ENCODE results near the gene IQGAP2. TPM values are rescaled to one million over a fixed set of nuclear protein-coding genes. Genes with fewer than 3 reads are reported as not detected.
"Not testable (repeated sequence)": the region's sequence is repeated elsewhere in the genome, so short reads cannot be mapped to it uniquely, and the experiment has no call there.

The IQGAP2 gene
- total RNA-seq, 2 experiments from 2014 or later: 37.7 to 39.1 TPM

GRCh38 chr5:76733049-76733417, 329.9 kb downstream of the IQGAP2 start:
- ATAC-seq: peak; percentile 85

DNA sequence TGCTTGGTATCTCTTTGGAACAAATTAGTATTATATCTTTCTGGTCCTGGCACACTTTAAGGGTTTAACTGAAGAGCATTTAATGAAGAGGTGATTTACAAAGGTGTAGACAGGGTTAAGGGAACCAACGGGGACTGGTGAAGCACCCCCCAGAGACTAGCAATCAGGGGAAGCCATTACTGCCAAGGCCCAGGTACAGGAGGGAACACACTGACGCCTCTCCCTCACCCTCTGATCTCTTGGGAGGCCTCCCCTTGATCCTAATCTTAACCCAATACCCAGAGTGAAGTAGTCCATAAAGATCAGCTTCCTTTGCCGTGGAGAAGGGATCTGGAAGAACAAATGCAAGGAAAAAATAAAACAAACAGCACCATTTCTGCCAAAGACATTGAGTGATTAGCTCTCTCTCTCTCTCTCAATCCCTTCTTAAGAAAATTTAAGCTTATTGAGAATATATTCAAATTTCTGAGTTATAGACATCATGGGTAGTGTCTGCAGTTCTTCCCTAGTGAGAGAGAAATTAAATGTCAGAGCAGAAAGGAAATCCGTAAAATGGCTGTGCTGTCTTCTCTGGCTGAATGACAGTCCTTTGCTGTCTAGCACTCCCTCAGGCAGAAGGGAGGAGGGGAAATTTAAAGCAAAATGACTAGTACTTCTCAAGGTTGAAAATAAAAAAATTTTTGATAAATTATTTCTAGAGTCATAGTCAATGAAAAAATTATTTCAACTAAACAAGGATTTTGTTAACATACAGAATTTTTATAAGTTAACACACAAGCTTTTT, 332.9 kb downstream of the IQGAP2 start:
- ChIA-PET POLR2A (interaction anchor here (1.4 to 1.5 kb wide), 2 partner anchors 10 to 17 kb away, joined by 3 read pairs; no protein-coding TSS in a partner anchor), CTCF (interaction anchor here (1.0 to 2.9 kb wide), 5 partner anchors 13 to 134 kb away, joined by 3 to 15 read pairs (median 4); no protein-coding TSS in a partner anchor)
- H3K27me3 Mint-ChIP-seq: peaks cover 2% of the 10 kb centered on the region
- H3K27ac Mint-ChIP-seq: peak overlapping the region; percentile 73
- peaks cover 38% of the 10 kb centered on the region for H3K4me1 Mint-ChIP-seq (ENCODE audit: low read depth)
- DNase-seq: no peak
- TF ChIP-seq, protein P1, sequence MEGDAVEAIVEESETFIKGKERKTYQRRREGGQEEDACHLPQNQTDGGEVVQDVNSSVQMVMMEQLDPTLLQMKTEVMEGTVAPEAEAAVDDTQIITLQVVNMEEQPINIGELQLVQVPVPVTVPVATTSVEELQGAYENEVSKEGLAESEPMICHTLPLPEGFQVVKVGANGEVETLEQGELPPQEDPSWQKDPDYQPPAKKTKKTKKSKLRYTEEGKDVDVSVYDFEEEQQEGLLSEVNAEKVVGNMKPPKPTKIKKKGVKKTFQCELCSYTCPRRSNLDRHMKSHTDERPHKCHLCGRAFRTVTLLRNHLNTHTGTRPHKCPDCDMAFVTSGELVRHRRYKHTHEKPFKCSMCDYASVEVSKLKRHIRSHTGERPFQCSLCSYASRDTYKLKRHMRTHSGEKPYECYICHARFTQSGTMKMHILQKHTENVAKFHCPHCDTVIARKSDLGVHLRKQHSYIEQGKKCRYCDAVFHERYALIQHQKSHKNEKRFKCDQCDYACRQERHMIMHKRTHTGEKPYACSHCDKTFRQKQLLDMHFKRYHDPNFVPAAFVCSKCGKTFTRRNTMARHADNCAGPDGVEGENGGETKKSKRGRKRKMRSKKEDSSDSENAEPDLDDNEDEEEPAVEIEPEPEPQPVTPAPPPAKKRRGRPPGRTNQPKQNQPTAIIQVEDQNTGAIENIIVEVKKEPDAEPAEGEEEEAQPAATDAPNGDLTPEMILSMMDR (IDR thresholded peaks at IDR 0.05): no peak
- H3K4me3 Mint-ChIP-seq: no peak overlapping the region
- peaks cover under 1% of the 10 kb centered on the region for H3K36me3 Mint-ChIP-seq (ENCODE audit: low read depth)
- no peak for ATAC-seq
- intact Hi-C loops (cut with micrococcal nuclease): no loop called here
- H3K9me3 Mint-ChIP-seq: no peaks in the 10 kb centered on the region

More at GRCh38 chr5:76733049-76733417, 329.9 kb downstream of the IQGAP2 start:
- ChIA-PET CTCF (interaction anchor here (1.1 to 1.5 kb wide), 2 partner anchors 41 to 151 kb away, joined by 4 to 5 read pairs; no protein-coding TSS in a partner anchor), POLR2A (interaction anchor here (1.2 kb wide), 1 partner anchor 14 kb away, joined by 4 read pairs; no protein-coding TSS in a partner anchor)
- Mint-ChIP-seq H3K27ac (peak overlapping the region; percentile 69), H3K9me3 (peaks cover 17% of the 10 kb centered on the region), H3K4me1 (ENCODE audit: low read depth) (peaks cover 20% of the 10 kb centered on the region), H3K27me3 (peaks cover 2% of the 10 kb centered on the region), H3K4me3 (peak overlapping the region; percentile 44), H3K36me3 (ENCODE audit: low read depth) (peaks cover 18% of the 10 kb centered on the region)
- DNase-seq: peak; percentile 72
- intact Hi-C loops (cut with micrococcal nuclease): loop anchor here (5.0 kb wide), 1 partner anchor 34 kb away; no protein-coding TSS in a partner anchor
- TF ChIP-seq, protein P1 (IDR thresholded peaks at IDR 0.05): no peak

DNA sequence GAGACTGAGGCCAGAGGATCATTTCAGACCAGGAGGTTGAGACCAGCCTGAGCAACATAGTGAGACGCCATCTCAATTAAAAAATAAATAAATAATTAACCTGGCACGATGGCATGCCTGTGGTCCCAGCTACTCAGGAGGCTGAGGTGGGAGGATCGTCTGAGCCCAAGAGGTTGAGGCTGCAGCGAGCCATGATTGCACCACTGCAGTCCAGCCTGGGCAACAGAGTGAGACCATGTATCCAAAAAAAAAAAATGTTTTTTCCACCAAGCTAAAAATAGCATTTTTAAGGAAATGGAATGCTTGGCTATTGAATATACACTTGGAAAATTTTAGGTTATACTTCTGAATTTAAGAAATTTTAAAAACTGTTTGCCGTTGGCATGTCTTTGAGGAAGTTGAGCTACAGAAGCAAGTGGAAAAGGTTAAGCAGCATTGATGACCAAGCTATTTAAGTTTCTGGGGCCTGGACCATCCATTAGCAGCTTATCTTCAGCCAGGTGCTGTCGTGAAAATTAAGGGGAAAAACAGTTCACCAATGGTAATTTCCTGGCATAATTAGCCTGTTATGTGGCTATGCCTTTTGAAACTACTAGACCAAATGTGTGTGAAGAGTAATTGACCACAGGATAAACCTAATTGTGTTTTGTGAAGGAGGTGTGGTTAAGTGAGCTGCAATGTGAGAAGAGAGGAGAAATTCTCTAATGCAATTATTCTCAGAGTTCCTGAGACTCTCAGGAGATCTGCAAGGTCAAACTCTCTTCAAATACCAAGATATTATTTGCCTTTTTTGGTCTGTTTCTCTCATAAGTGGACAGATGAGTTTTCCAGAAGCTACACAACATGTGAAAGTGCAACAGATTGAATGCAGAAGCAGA, 333.8 kb downstream of the IQGAP2 start:
- intact Hi-C loops (cut with micrococcal nuclease): no loop called here
- ATAC-seq (no peak), DNase-seq (no peak)
- no peaks in the 10 kb centered on the region for H3K36me3 Mint-ChIP-seq (ENCODE audit: low read depth)
- H3K4me3 Mint-ChIP-seq: no peak overlapping the region
- H3K27ac Mint-ChIP-seq: peak overlapping the region; percentile 40
- TF ChIP-seq, protein P1 (IDR thresholded peaks at IDR 0.05): no peak
- CTCF ChIA-PET: interaction anchor here (0.9 to 2.9 kb wide), 6 partner anchors 14 to 333 kb away, joined by 3 to 15 read pairs (median 4); no protein-coding TSS in a partner anchor
- POLR2A ChIA-PET: interaction anchor here (1.0 to 1.4 kb wide), 2 partner anchors 9 to 14 kb away, joined by 3 to 4 read pairs; no protein-coding TSS in a partner anchor
- peaks cover 2% of the 10 kb centered on the region for H3K27me3 Mint-ChIP-seq
- H3K4me1 Mint-ChIP-seq (ENCODE audit: low read depth): peaks cover 40% of the 10 kb centered on the region
- H3K9me3 Mint-ChIP-seq: no peaks in the 10 kb centered on the region

DNA sequence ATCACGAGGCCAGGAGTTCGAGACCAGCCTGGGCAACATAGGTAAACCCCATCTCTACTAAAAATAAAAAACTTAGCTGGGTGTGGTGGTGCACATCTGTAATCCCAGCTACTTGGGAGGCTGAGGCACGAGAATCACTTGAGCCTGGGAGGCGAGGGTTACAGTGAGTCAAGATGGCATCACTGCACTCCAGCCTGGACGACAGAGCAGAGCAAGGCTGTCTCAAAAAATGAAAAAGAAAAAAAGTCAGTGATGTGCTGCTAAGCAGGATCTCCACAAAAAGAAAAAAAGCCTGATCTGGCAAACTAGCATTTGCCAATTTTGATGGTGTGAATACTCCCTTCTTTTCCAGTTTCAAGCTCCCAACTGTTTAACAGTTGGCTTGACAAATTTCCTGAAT, 334.8 kb downstream of the IQGAP2 start:
- Mint-ChIP-seq H3K27me3 (peaks cover 2% of the 10 kb centered on the region), H3K4me3 (no peak overlapping the region), H3K36me3 (ENCODE audit: low read depth) (no peaks in the 10 kb centered on the region), H3K4me1 (ENCODE audit: low read depth) (peaks cover 36% of the 10 kb centered on the region), H3K27ac (peak overlapping the region; percentile 85), H3K9me3 (no peaks in the 10 kb centered on the region)
- POLR2A ChIA-PET: interaction anchor here (1.0 kb wide), 1 partner anchor 15 kb away, joined by 4 read pairs; no protein-coding TSS in a partner anchor
- no peak for ATAC-seq
- no peak for DNase-seq
- TF ChIP-seq, protein P1 (IDR thresholded peaks at IDR 0.05): no peak
- intact Hi-C loops (cut with micrococcal nuclease): no loop called here
- CTCF ChIA-PET: interaction anchor here (2.9 kb wide), 1 partner anchor 37 kb away, joined by 15 read pairs; no protein-coding TSS in a partner anchor

- H3K36me3 Mint-ChIP-seq (ENCODE audit: low read depth); H3K27ac Mint-ChIP-seq; POLR2A ChIA-PET; ATAC-seq; DNase-seq; H3K27me3 Mint-ChIP-seq; intact Hi-C loops (cut with micrococcal nuclease); H3K9me3 Mint-ChIP-seq; H3K4me3 Mint-ChIP-seq: not testable (repeated sequence)
- peaks cover 28% of the 10 kb centered on the region for H3K4me1 Mint-ChIP-seq (ENCODE audit: low read depth)
- CTCF ChIA-PET: interaction anchor here (1.7 to 4.8 kb wide), 2 partner anchors 20 to 33 kb away, joined by 5 to 30 read pairs; no protein-coding TSS in a partner anchor
Observed at GRCh38 chr5:76741506-76741905, 338.4 kb downstream of the IQGAP2 start.
